K562 (cell line): ENCODE data around the gene FUBP3. TPM values are rescaled to one million over a fixed set of nuclear protein-coding genes. Genes with fewer than 3 reads are reported as not detected.

Experiments
- ATAC-seq: fragments of 200-7000 bp; cut with Tn5 transposase; 3 replicates; pipeline ENCODE4 v1.9.1; 2020; ENCODE audit warnings: moderate library complexity
- BruUV-seq: library from RNA; stranded (reverse); fragments of 400-500 nt; replicated peaks from 2 replicates; lab custom pipeline; 2021; lab: Mats Ljungman, UMichigan
- CTCF ChIA-PET: fragments of 300-600 bp; formaldehyde crosslinking; extraction: SDS; loops from one replicate; lab custom pipeline; 2021; ENCODE audit warnings: low intra/inter-chr PET ratio; lab: Yijun Ruan, JAX
- POLR2A ChIA-PET: fragments of 300-600, 350-650 bp; sonication (Branson Sonifier 250); formaldehyde crosslinking; extraction: SDS; loops from one replicate; lab custom pipeline; 2021; ENCODE audit warnings: antibody characterized with exemption, inconsistent platforms; lab: Yijun Ruan, JAX
- DNase-seq, 4 experiments: peaks; one replicate each; pipeline versions ENCODE4 v3.0.0 to v3.0.0-alpha.2; 2011 to 2018; ENCODE audit warnings: low spot score in 3 of 4, mixed read lengths in 3 of 4; ENCODE audit errors: extremely low read depth in 1 of 4
- FAIRE-seq: peaks from 2 replicates; lab custom pipeline; 2011; peaks lifted over from hg19 to GRCh38; lab: Jason Lieb, UNC
- H2AFZ ChIP-seq: 2 replicates; pipeline ENCODE4 v1.6.0; 2011; ENCODE audit warnings: low read depth, low read length, control low read depth, inconsistent platforms
- H3K27ac ChIP-seq: fragments of 200-600 bp; 3 replicates; pipeline ENCODE4 v1.8.0; 2011; ENCODE audit warnings: low read depth, mild to moderate bottlenecking, control low read depth, inconsistent platforms, low read length, moderate library complexity, mixed read lengths; ENCODE audit errors: extremely low read depth
- H3K27me3 ChIP-seq, 2 experiments: fragments of 300-600 bp in 1 of 2; 2 replicates in 1 of 2; 3 replicates in 1 of 2; pipeline versions ENCODE4 v1.6.0 to v1.8.0; 2011; ENCODE audit warnings: inconsistent platforms in 2 of 2, low read length in 2 of 2, mild to moderate bottlenecking in 1 of 2, mixed read lengths in 1 of 2, moderate library complexity in 1 of 2; ENCODE audit not compliant: control insufficient read depth in 2 of 2, insufficient read depth in 2 of 2
- H3K36me3 ChIP-seq: fragments of 300-600 bp; 3 replicates; pipeline ENCODE4 v1.8.0; 2011; ENCODE audit warnings: mild to moderate bottlenecking, low read length, inconsistent platforms; ENCODE audit not compliant: control insufficient read depth, insufficient read depth
- H3K4me1 ChIP-seq, 2 experiments: fragments of 200-600 bp in 1 of 2; replicated peaks in 1 of 2; 2 replicates in 1 of 2; 3 replicates in 1 of 2; pipeline versions ENCODE4 v1.5.1 to v1.8.0; 2011; ENCODE audit warnings: inconsistent platforms in 2 of 2, low read length in 2 of 2, mild to moderate bottlenecking in 1 of 2, mixed read lengths in 1 of 2, moderate library complexity in 1 of 2; ENCODE audit not compliant: control insufficient read depth in 2 of 2, insufficient read depth in 2 of 2
- H3K4me2 ChIP-seq: 2 replicates; pipeline ENCODE4 v1.6.1; 2011; ENCODE audit warnings: low read length, control low read depth, inconsistent platforms, mixed read lengths; ENCODE audit not compliant: insufficient read depth
- H3K4me3 ChIP-seq: fragments of 200-600 bp; sonication (generic), shearing (Covaris generic); 2 replicates; pipeline ENCODE4 v1.5.1; 2016; ENCODE audit warnings: control low read depth, inconsistent platforms
- H3K79me2 ChIP-seq: fragments of 200-600 bp; 3 replicates; pipeline ENCODE4 v1.8.0; 2011; ENCODE audit warnings: low read length, inconsistent platforms; ENCODE audit not compliant: control insufficient read depth, insufficient read depth
- H3K9ac ChIP-seq, 2 experiments: 2 replicates each; pipeline versions ENCODE4 v1.6.0 to v1.6.1; 2011; ENCODE audit warnings: low read depth in 2 of 2, low read length in 2 of 2, control low read depth in 1 of 2, inconsistent platforms in 1 of 2, mild to moderate bottlenecking in 1 of 2, mixed read lengths in 1 of 2; ENCODE audit not compliant: insufficient read depth in 1 of 2
- H3K9me1 ChIP-seq: one replicate; pipeline ENCODE4 v1.6.0; 2011; ENCODE audit warnings: inconsistent platforms, mild to moderate bottlenecking, low read length, moderate library complexity; ENCODE audit not compliant: control insufficient read depth, insufficient read depth
- H3K9me3 ChIP-seq: replicated peaks from 2 replicates; pipeline ENCODE4 v1.5.1; 2011; ENCODE audit warnings: low read depth, low read length, inconsistent platforms; ENCODE audit not compliant: control insufficient read depth, insufficient read depth
- H4K20me1 ChIP-seq: replicated peaks from 2 replicates; pipeline ENCODE4 v1.6.1; 2011; ENCODE audit warnings: low read length, inconsistent platforms, mixed read lengths; ENCODE audit not compliant: control insufficient read depth, insufficient read depth
- CREB3 ChIP-seq: fragments of 450-650 bp; conservative IDR thresholded peaks from 2 replicates; pipeline ENCODE4 v1.6.1; 2016; ENCODE audit warnings: missing genetic modification characterization, low read depth, mild to moderate bottlenecking, missing compliant biosample characterization, moderate library complexity
- NEUROD1 ChIP-seq: fragments of 150-350 bp; IDR thresholded peaks from 2 replicates; pipeline ENCODE4 v1.6.1; 2014; ENCODE audit warnings: borderline replicate concordance, low read length, low read depth; ENCODE audit not compliant: partially characterized antibody
- PRDM10 ChIP-seq: fragments of 450-650 bp; IDR thresholded peaks from 2 replicates; pipeline ENCODE4 v1.6.1; 2018; ENCODE audit not compliant: partially characterized antibody
- SP1 ChIP-seq: sonication (generic); formaldehyde crosslinking; IDR thresholded peaks from 2 replicates; pipeline ENCODE4 v1.8.1; 2022; ENCODE audit warnings: mild to moderate bottlenecking, missing genetic modification reagents
- U2AF2 ChIP-seq: fragments of 200-400 bp; formaldehyde crosslinking; optimal IDR thresholded peaks from 2 replicates; pipeline ENCODE3; 2017; ENCODE audit warnings: low read depth, mild to moderate bottlenecking, low read length
- WHSC1 ChIP-seq: IDR thresholded peaks from one replicate; pipeline ENCODE4 v1.6.1; 2012; ENCODE audit warnings: low read length, control low read depth, inconsistent platforms
- WGBS: fragments of 100-300 bp; shearing (Covaris generic); methylation state at CpG from one replicate; pipeline ENCODE4 v1.1.6; 2016; ENCODE audit warnings: low coverage, mixed read lengths; ENCODE audit not compliant: insufficient coverage; ENCODE audit errors: missing lambda C conversion rate; 5-methylcytosine and 5-hydroxymethylcytosine counted together
- in situ Hi-C: fragments of 300-500 bp; cut with MboI; formaldehyde crosslinking; loops from 4 replicates; pipeline ENCODE4 v1.15.0; 2018; ENCODE audit warnings: inconsistent platforms, mixed read lengths
- intact Hi-C: fragments of 100-400 bp; cut with micrococcal nuclease; formaldehyde crosslinking; loops from 2 replicates; pipeline ENCODE4 v1.14.2; 2022
- polyA plus RNA-seq, 8 experiments: library from polyadenylated mRNA; depleted of rRNA in 4 of 8; stranded (reverse) in 5 of 8; unstranded in 3 of 8; fragments of >200 nt; fragmentation: Nextera tagmentation in 2 of 8; fragmentation: Illumina TruSeq in 1 of 8; extraction: Ambion mirVana in 2 of 8; extraction: Trizol in 1 of 8; gene quantifications; 2 replicates each; pipeline versions ENCODE4 v1.2.1 to v1.2.3, GENCODE V29; 2011 to 2014; ENCODE audit warnings: inconsistent platforms in 1 of 8, missing spikeins in 1 of 8
- total RNA-seq, 7 experiments: library from RNA; depleted of rRNA in 6 of 7; stranded (reverse); fragments of >200 nt in 6 of 7; fragmentation: Illumina TruSeq in 2 of 7; extraction: Trizol in 2 of 7; gene quantifications; 2 replicates each; pipeline versions ENCODE4 v1.2.1 to v1.2.3, GENCODE V29; 2011 to 2021; ENCODE audit warnings: low replicate concordance in 1 of 7

FUBP3 gene
- total and polyA plus RNA-seq, 9 of the 15 experiments (the other 6 are each of a cell fraction or from before 2014, with no cell fraction given): 3.0 to 64.0 (median 48.1) TPM

- TF ChIP-seq U2AF2: no peak
- TF ChIP-seq SP1: no peak
- TF ChIP-seq WHSC1: no peak
- no peak for TF ChIP-seq CREB3 (tag)
These were observed 96.0 kb downstream of the FUBP3 start (continued) for GRCh38 chr9:130675396-130675795.

GRCh38 chr9:130677252-130677651, 97.9 kb downstream of the FUBP3 start:
- H3K9me3 ChIP-seq: no peaks in the 10 kb centered on the region
- in situ Hi-C loops: loop anchor here (25.0 kb wide), 1 partner anchor 540 kb away; no protein-coding TSS in a partner anchor
- TF ChIP-seq PRDM10 (peak; percentile 70), NEUROD1 (no peak)
- TF ChIP-seq, all 486 proteins: peak for 1
- Histone ChIP-seq H3K4me3 (no peak overlapping the region), H3K4me2 (no peak overlapping the region), H3K27ac (no peak overlapping the region), H3K36me3 (no peaks in the 10 kb centered on the region), H3K9me1 (no peaks in the 10 kb centered on the region), H2AFZ (no peak overlapping the region), H3K4me1 (peaks cover 6 to 22% of the 10 kb centered on the region in 2 experiments; a peak in 4 of 5 replicates), H3K9ac (no peak overlapping the region), H4K20me1 (no peaks in the 10 kb centered on the region), H3K79me2 (no peaks in the 10 kb centered on the region), H3K27me3 (peaks cover 0 to 10% of the 10 kb centered on the region in 2 experiments; a peak in 2 of 5 replicates)
- 22% methylated on average over 6 of the region's 7 CpGs for WGBS
- intact Hi-C loops: no loop called here
- POLR2A ChIA-PET: interaction anchor here (0.6 kb wide), 1 partner anchor 207 kb away, joined by 5 read pairs; no protein-coding TSS in a partner anchor
- DNase-seq: no peak
- BruUV-seq: no TSS peak
- FAIRE-seq: no peak
- ATAC-seq: no peak
- CTCF ChIA-PET: no interaction called here
